Esophagus mucosa (tissue), 1 donor: ENCODE results near the gene UBTD2. TPM values are rescaled to one million over a fixed set of nuclear protein-coding genes. Genes with fewer than 3 reads are reported as not detected.

ENCODE experiments used
- ATAC-seq: fragments of 200-7000 bp; cut with Tn5 transposase; one replicate; pipeline ENCODE4 v1.9.1; 2020
- total RNA-seq: library from RNA; stranded (reverse); gene quantifications from one replicate; pipeline ENCODE4 v1.2.4, GENCODE V29; 2023
- donor health status: DM: yes; HTN: yes; CAD: no.

Gene UBTD2
- total RNA-seq, 1 donor from 2014 or later, result 7.8 TPM

GRCh38 chr5:172189693-172190296 lies 93.8 kb downstream of the UBTD2 start:
- no peak for ATAC-seq

GRCh38 chr5:172188893-172189692 lies 94.5 kb downstream of the UBTD2 start:
- ATAC-seq, result no peak

GRCh38 chr5:172188033-172188892 lies 95.3 kb downstream of the UBTD2 start, which contains the start of gene STK10:
Gene STK10 (minus strand): TSS chr5:172188224. CDS start chr5:172188042, 182 bp downstream.
- ATAC-seq, result peak; percentile 83

- peak; percentile 80 for ATAC-seq
Observed at GRCh38 chr5:172187118-172188032, 96.2 kb downstream of the UBTD2 start.

- no peak for ATAC-seq
Observed at GRCh38 chr5:172186114-172186695, 97.4 kb downstream of the UBTD2 start.

GRCh38 chr5:172185096-172185461 lies 98.5 kb downstream of the UBTD2 start:
- ATAC-seq, result no peak

GRCh38 chr5:172183881-172184280 lies 99.7 kb downstream of the UBTD2 start:
- no peak for ATAC-seq

GRCh38 chr5:172182291-172182690 lies 101.3 kb downstream of the UBTD2 start:
- ATAC-seq, result no peak

- ATAC-seq, result no peak
Observed at GRCh38 chr5:172180936-172181335, 102.6 kb downstream of the UBTD2 start.

GRCh38 chr5:172178991-172179989 lies 104.3 kb downstream of the UBTD2 start:
- peak; percentile 12 for ATAC-seq

GRCh38 chr5:172178301-172178987 lies 105.1 kb downstream of the UBTD2 start:
- ATAC-seq, result no peak

GRCh38 chr5:172177176-172177575 lies 106.4 kb downstream of the UBTD2 start:
- no peak for ATAC-seq

GRCh38 chr5:172175263-172175719 lies 108.3 kb downstream of the UBTD2 start:
- peak; percentile 72 for ATAC-seq

GRCh38 chr5:172173564-172174153 lies 109.9 kb downstream of the UBTD2 start:
- ATAC-seq, result peak; percentile 19

- no peak for ATAC-seq
Observed at GRCh38 chr5:172172912-172173563, 110.5 kb downstream of the UBTD2 start.

- ATAC-seq, result no peak
Observed at GRCh38 chr5:172171118-172171517, 112.4 kb downstream of the UBTD2 start.

- no peak for ATAC-seq
Observed at GRCh38 chr5:172170251-172170701, 113.3 kb downstream of the UBTD2 start.

GRCh38 chr5:172169216-172169615 lies 114.3 kb downstream of the UBTD2 start:
- no peak for ATAC-seq
